HUES6 (cell line): ENCODE measurements around the gene SPAG5.

ENCODE experiments used
- H3K27ac ChIP-seq: 2 replicates; pipeline ENCODE4 v1.7.0; 2013; ENCODE audit warnings: low read depth, mild to moderate bottlenecking, low read length, inconsistent platforms
- H3K27me3 ChIP-seq: 2 replicates; pipeline ENCODE4 v1.6.1; 2013; ENCODE audit warnings: low read length; ENCODE audit not compliant: control insufficient read depth, insufficient read depth
- H3K36me3 ChIP-seq: 2 replicates; pipeline ENCODE4 v1.6.1; 2013; ENCODE audit warnings: low read length; ENCODE audit not compliant: control insufficient read depth, insufficient read depth
- H3K4me1 ChIP-seq: 2 replicates; pipeline ENCODE4 v1.6.1; 2013; ENCODE audit warnings: low read length; ENCODE audit not compliant: control insufficient read depth, insufficient read depth
- H3K4me3 ChIP-seq: 2 replicates; pipeline ENCODE4 v1.5.1; 2013; ENCODE audit warnings: low read depth, low read length
- H3K9ac ChIP-seq: one replicate; pipeline ENCODE4 v1.6.1; 2013; ENCODE audit warnings: mild to moderate bottlenecking, low read length
- H3K9me3 ChIP-seq: 2 replicates; pipeline ENCODE4 v1.6.1; 2013; ENCODE audit warnings: low read depth, low read length; ENCODE audit not compliant: control insufficient read depth, insufficient read depth

Gene SPAG5

DNA sequence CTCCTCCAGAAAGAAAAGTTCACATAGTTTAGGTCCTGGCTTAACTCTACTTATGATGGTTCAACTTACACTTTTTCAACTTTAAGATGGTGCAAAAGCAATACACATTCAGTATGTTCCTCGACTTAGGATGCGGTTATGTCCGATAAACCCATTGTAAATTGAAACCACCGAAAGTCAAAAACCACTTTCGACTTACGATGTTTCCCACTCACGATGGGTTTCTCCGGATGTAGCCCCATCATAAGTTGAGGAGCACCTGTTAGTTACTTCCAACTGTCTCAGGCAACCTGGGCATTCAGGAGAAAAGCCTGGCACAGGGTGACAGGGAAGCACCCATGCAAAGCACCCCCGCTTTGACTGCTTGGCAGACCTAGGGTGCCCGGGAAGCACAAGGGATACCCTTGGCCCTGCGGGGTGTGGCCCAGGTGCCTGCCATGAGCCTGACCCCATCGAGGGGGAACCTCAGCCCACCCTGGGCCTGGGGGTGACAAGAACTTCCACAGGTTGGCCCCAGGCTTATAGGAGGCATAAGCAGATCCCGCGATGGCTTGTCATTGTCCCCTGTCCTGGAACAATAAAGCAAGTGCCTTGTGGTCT lies 60.4 kb downstream of the SPAG5 start:
- Histone ChIP-seq H3K9me3 (no peaks in the 10 kb centered on the region), H3K27ac (no peak overlapping the region), H3K4me1 (no peaks in the 10 kb centered on the region), H3K4me3 (no peak overlapping the region), H3K9ac (no peak overlapping the region), H3K27me3 (no peaks in the 10 kb centered on the region), H3K36me3 (no peaks in the 10 kb centered on the region)

DNA sequence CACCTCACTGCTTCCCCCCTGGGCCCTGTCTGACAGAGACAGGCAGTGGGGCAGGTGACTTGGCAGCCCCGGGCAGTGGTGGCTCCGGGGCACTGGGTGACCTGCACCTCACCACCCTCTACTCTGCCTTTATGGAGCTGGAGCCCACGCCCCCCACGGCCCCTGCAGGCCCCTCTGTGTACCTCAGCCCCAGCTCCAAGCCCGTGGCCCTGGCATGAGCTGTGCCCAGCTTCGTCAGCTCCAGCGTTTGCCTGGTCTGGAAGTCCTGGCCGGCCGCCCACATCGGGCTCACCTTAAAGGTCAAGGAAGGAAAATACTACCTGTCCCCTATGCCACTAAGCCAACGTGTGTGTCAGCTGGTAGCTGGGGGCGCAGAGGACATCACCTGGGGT lies 61.6 kb downstream of the SPAG5 start:
- H3K9me3 ChIP-seq, result no peaks in the 10 kb centered on the region
- no peaks in the 10 kb centered on the region for H3K36me3 ChIP-seq
- no peak overlapping the region for H3K9ac ChIP-seq
- no peak overlapping the region for H3K27ac ChIP-seq
- H3K4me1 ChIP-seq, result 0 out of 2 replicates have a peak, but pooled peaks cover 5% of the 10 kb centered on the region
- no peak overlapping the region for H3K4me3 ChIP-seq
- no peaks in the 10 kb centered on the region for H3K27me3 ChIP-seq

- Histone ChIP-seq H3K9me3 (no peaks in the 10 kb centered on the region), H3K27ac (no peak overlapping the region), H3K36me3 (no peaks in the 10 kb centered on the region), H3K4me3 (no peak overlapping the region), H3K9ac (no peak overlapping the region), H3K27me3 (no peaks in the 10 kb centered on the region), H3K4me1 (0 out of 2 replicates have a peak, but pooled peaks cover 5% of the 10 kb centered on the region)
Observed at GRCh38 chr17:28536532-28537218, 62.1 kb downstream of the SPAG5 start.

GRCh38 chr17:28534740-28535375 lies 64.0 kb downstream of the SPAG5 start:
- H3K9me3 ChIP-seq, result no peaks in the 10 kb centered on the region
- H3K9ac ChIP-seq, result no peak overlapping the region
- peaks cover 3% of the 10 kb centered on the region; the same call in 1 of the 2 replicates for H3K27me3 ChIP-seq
- no peak overlapping the region for H3K27ac ChIP-seq
- no peak overlapping the region for H3K4me3 ChIP-seq
- no peaks in the 10 kb centered on the region for H3K36me3 ChIP-seq
- H3K4me1 ChIP-seq, result 0 out of 2 replicates have a peak, but pooled peaks cover 5% of the 10 kb centered on the region

DNA sequence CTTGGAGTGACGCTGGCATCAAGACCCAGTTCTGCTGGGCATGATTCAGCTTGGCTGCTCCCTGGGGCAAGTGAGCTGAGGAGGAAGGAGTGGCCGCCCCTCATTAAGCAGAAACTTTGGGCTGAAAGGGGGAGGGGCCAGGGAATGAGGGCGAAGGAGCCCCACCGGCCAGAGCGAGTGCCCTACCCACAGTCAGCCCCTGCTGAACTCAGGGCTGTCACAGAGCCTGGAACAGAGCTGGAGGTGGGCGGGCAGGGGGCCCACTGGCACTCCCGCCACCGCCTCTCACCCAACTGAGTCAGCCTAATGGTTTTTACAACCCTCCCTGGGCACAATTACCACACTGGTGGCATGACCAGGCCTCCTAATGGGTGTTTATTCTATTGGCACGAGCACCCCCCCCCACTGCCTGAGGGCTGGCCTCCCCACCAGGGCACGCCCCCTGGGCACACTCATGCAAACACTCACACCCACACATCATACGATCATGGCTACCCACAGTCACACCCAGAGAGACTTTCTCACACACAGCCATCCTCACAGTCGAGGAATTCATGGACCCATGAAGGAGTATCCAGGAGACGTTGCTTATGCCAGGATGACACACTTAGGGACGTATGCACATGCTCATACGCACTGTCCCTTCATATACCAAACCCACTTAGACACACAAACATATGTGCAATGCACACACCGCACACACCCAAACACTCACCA lies 65.6 kb downstream of the SPAG5 start:
- Histone ChIP-seq H3K9me3 (no peaks in the 10 kb centered on the region), H3K27ac (no peak overlapping the region), H3K9ac (no peak overlapping the region)

DNA sequence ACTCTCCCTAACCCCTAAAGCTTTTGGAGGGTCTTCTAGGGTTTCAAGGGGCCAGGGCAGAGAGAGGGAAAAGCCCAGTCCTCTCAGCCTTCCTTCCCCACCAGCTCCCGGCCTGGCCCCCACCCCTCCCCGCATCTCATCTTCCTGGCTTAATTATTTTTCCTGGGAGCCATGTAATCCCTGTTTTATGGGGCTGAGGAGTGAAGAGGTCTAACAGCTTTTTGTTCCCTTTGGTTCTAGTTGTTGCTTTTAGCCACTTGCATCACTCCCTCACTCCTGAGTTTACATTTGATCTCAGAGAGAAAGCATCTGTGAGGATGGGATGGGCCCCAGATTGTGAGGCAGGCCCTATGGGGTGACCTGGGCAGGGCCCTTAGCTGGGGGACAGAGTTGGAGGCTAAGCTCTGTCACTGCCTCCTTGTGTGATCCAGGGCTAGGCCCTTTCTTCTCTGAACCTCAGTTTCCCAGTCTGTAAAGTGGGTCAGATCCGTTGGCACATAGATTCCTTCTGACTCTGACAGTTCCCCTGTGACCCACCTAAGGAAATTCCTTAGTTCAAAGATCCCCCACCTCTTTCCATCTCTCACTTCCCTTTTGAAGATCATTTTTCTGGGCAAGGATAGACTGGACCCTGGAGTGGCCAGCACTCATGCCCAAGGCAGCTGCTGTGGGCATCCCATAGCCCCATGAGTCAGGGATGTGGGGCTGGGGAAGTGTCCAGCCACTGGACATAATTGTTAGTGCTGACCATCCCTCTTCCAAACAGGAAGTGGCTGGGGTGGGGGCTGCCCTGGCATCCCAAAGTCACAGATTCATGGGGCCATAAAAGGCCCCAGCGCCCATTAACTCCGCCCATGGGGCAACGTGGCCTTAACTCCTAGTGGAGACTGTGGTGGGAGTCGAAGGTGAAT lies 66.5 kb downstream of the SPAG5 start:
- Histone ChIP-seq H3K27me3 (peaks cover 3% of the 10 kb centered on the region; the same call in 1 of the 2 replicates), H3K9ac (no peak overlapping the region), H3K27ac (no peak overlapping the region), H3K9me3 (no peaks in the 10 kb centered on the region), H3K4me3 (no peak overlapping the region), H3K36me3 (no peaks in the 10 kb centered on the region), H3K4me1 (0 out of 2 replicates have a peak, but pooled peaks cover 5% of the 10 kb centered on the region)

More for the DNA sequence above, 65.6 kb downstream of the SPAG5 start:
- no peaks in the 10 kb centered on the region for H3K36me3 ChIP-seq
- H3K4me3 ChIP-seq, result no peak overlapping the region
- H3K4me1 ChIP-seq, result 0 out of 2 replicates have a peak, but pooled peaks cover 5% of the 10 kb centered on the region
- H3K27me3 ChIP-seq, result peaks cover 3% of the 10 kb centered on the region; the same call in 1 of the 2 replicates

- 0 out of 2 replicates have a peak, but pooled peaks cover 5% of the 10 kb centered on the region for H3K4me1 ChIP-seq
- H3K9ac ChIP-seq, result no peak overlapping the region
- H3K36me3 ChIP-seq, result no peaks in the 10 kb centered on the region
- no peak overlapping the region for H3K27ac ChIP-seq
- H3K9me3 ChIP-seq, result no peaks in the 10 kb centered on the region
- no peak overlapping the region for H3K4me3 ChIP-seq
- peaks cover 3% of the 10 kb centered on the region; the same call in 1 of the 2 replicates for H3K27me3 ChIP-seq
Observed at GRCh38 chr17:28530926-28531325, 67.9 kb downstream of the SPAG5 start.

DNA sequence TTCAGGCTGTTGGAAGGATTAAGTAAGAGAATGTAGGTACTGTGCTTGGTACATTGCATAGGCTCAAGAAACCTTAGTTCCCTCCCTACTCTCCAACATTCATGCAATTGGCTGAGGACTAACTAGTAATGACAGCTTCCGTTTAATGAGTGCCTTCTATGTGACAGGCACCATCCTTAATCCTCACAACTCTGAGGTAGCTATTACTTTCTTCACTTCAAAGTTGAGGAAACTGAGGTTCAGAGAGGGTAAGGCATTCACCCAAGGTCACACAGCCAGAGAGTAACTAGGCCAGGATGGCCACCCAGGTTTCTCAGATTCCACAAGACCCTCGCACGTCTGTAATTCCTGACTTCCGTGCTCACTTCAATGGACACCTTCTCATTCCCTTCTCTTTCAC lies 68.6 kb downstream of the SPAG5 start:
- no peaks in the 10 kb centered on the region for H3K36me3 ChIP-seq
- H3K27ac ChIP-seq, result no peak overlapping the region
- peaks cover 7% of the 10 kb centered on the region; the same call in 1 of the 2 replicates for H3K4me1 ChIP-seq
- peaks cover 3% of the 10 kb centered on the region; the same call in 1 of the 2 replicates for H3K27me3 ChIP-seq
- H3K9ac ChIP-seq, result no peak overlapping the region
- no peak overlapping the region for H3K4me3 ChIP-seq
- H3K9me3 ChIP-seq, result no peaks in the 10 kb centered on the region

DNA sequence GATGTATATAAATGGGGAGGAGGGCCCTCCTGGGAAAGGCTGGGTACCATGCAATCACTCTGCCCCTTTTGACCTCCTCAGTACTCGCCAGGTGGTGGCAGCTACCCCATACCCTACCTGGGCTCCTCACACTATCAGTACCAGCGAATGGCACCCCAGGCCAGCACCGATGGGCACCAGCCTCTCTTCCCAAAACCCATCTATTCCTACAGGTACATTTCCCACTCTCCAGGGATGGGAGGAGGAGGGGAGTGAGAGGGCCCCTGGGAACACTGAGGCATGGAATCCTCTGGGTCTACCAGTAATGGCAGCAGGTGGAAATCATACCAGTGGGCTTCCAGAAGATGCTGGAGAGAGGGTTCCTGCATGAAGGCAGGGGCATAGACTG lies 69.8 kb downstream of the SPAG5 start:
- Histone ChIP-seq H3K4me3 (no peak overlapping the region), H3K9me3 (no peaks in the 10 kb centered on the region), H3K27ac (no peak overlapping the region), H3K27me3 (peaks cover 3% of the 10 kb centered on the region; the same call in 1 of the 2 replicates), H3K9ac (no peak overlapping the region), H3K4me1 (peaks cover 10% of the 10 kb centered on the region; the same call in 1 of the 2 replicates), H3K36me3 (no peaks in the 10 kb centered on the region)
